Calu3 (cell line): ENCODE results near the gene TAF1D. TPM values are rescaled to one million over a fixed set of nuclear protein-coding genes. Genes with fewer than 3 reads are reported as not detected.

Experiments used
- BruUV-seq: library from RNA; stranded (reverse); fragments of 400-500 nt; replicated peaks from 2 replicates; lab custom pipeline; 2021; lab: Mats Ljungman, UMichigan
- CTCF ChIA-PET: fragments of 300-600 bp; sonication (Branson Sonifier 250); formaldehyde crosslinking; loops from one replicate; lab custom pipeline; 2022; ENCODE audit warnings: antibody characterized with exemption; lab: Charles Lee
- DNase-seq: peaks from one replicate; pipeline ENCODE4 v3.0.0; 2022
- H3K27ac Mint-ChIP-seq: one replicate; pipeline ENCODE4 v1.8.0; 2022; ENCODE audit warnings: mixed read lengths; ENCODE audit not compliant: unreplicated experiment
- H3K27me3 Mint-ChIP-seq: one replicate; pipeline ENCODE4 v1.8.0; 2022; ENCODE audit warnings: mixed read lengths; ENCODE audit not compliant: unreplicated experiment
- H3K36me3 Mint-ChIP-seq: one replicate; pipeline ENCODE4 v1.8.0; 2022; ENCODE audit warnings: mild to moderate bottlenecking, moderate library complexity, mixed read lengths; ENCODE audit not compliant: insufficient read depth, unreplicated experiment
- H3K4me1 Mint-ChIP-seq: one replicate; pipeline ENCODE4 v1.8.0; 2022; ENCODE audit warnings: mild to moderate bottlenecking, low read depth, mixed read lengths; ENCODE audit not compliant: unreplicated experiment
- H3K4me3 Mint-ChIP-seq: one replicate; pipeline ENCODE4 v1.8.0; 2022; ENCODE audit warnings: mild to moderate bottlenecking, low read depth, moderate library complexity, mixed read lengths; ENCODE audit not compliant: unreplicated experiment
- H3K9me3 Mint-ChIP-seq: one replicate; pipeline ENCODE4 v1.8.0; 2022; ENCODE audit warnings: low read depth, mixed read lengths; ENCODE audit not compliant: unreplicated experiment
- CTCF ChIP-seq: fragments of 200-600 bp; IDR thresholded peaks from one replicate; pipeline ENCODE4 v1.8.0; 2022; ENCODE audit warnings: antibody characterized with exemption; ENCODE audit not compliant: unreplicated experiment
- intact Hi-C: fragments of 100-400 bp; cut with micrococcal nuclease; formaldehyde crosslinking; loops from one replicate; pipeline ENCODE4 v1.10.0; 2022; ENCODE audit not compliant: unreplicated experiment
- total RNA-seq: library from RNA; stranded (reverse); gene quantifications from 2 replicates; pipeline ENCODE4 v1.2.3, GENCODE V29; 2022

Gene TAF1D
- total RNA-seq, 1 experiment from 2014 or later = 107 TPM

GRCh38 chr11:93741882-93742226 lies 559 bp upstream of the TAF1D start:
- H3K4me3 Mint-ChIP-seq = peak overlapping the region; percentile 96
- intact Hi-C loops = loop anchor here (2.0 kb wide), 1 partner anchor 43 kb away; the partner anchor contains the start of gene MED17
- no peak for TF ChIP-seq CTCF
- H3K36me3 Mint-ChIP-seq = peaks cover 57% of the 10 kb centered on the region
- peaks cover 25% of the 10 kb centered on the region for H3K4me1 Mint-ChIP-seq
- H3K9me3 Mint-ChIP-seq = no peaks in the 10 kb centered on the region
- H3K27me3 Mint-ChIP-seq = no peaks in the 10 kb centered on the region
- peak overlapping the region; percentile 99 for H3K27ac Mint-ChIP-seq
- CTCF ChIA-PET = interaction anchor here (2.5 kb wide), 1 partner anchor 42 kb away, joined by 9 read pairs; the partner anchor contains the start of gene MED17
- TSS peak; percentile 84 for BruUV-seq
- DNase-seq = peak; percentile 44

DNA sequence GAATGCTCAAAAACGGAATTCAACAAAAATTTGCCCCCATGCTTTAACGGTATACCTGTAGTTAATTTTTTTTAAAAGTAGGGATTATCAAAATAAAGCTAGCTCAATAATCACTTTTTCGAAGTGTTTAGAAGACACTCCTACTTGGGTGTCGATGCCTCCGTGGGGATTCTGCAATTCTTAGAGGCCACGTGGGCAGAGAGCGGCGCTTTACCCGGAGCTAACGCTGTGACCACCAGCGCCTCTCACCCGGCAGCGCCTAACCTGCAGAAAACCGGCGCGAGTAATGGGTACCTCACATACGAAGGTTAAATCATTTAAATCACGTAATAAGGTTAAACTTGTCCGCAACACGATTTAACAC lies 583 bp downstream of the TAF1D start:
- peaks cover 68% of the 10 kb centered on the region for H3K36me3 Mint-ChIP-seq
- no peaks in the 10 kb centered on the region for H3K27me3 Mint-ChIP-seq
- peaks cover 25% of the 10 kb centered on the region for H3K4me1 Mint-ChIP-seq
- no TSS peak for BruUV-seq
- no peaks in the 10 kb centered on the region for H3K9me3 Mint-ChIP-seq
- H3K4me3 Mint-ChIP-seq = peak overlapping the region; percentile 96
- TF ChIP-seq CTCF = no peak
- peak; percentile 43 for DNase-seq
- H3K27ac Mint-ChIP-seq = peak overlapping the region; percentile 99
- CTCF ChIA-PET = interaction anchor here (0.6 to 2.5 kb wide), 2 partner anchors 43 to 199 kb away, joined by 3 to 9 read pairs; partner anchors contain the start of gene MED17
- intact Hi-C loops = loop anchor here (2.0 kb wide), 1 partner anchor 44 kb away; the partner anchor contains the start of gene MED17

GRCh38 chr11:93740031-93740729 lies 1.1 kb downstream of the TAF1D start:
- H3K4me3 Mint-ChIP-seq = peak overlapping the region; percentile 96
- peak; percentile 64 for DNase-seq
- H3K27me3 Mint-ChIP-seq = no peaks in the 10 kb centered on the region
- H3K9me3 Mint-ChIP-seq = no peaks in the 10 kb centered on the region
- peaks cover 22% of the 10 kb centered on the region for H3K4me1 Mint-ChIP-seq
- H3K36me3 Mint-ChIP-seq = peaks cover 73% of the 10 kb centered on the region
- CTCF ChIA-PET = interaction anchor here (0.6 to 2.5 kb wide), 5 partner anchors 15 to 1471 kb away, joined by 3 to 9 read pairs (median 3); partner anchors contain the start of gene MED17
- peak overlapping the region; percentile 99 for H3K27ac Mint-ChIP-seq
- intact Hi-C loops = loop anchor here (2.0 kb wide), 1 partner anchor 45 kb away; the partner anchor contains the start of gene MED17
- TF ChIP-seq CTCF = no peak
- BruUV-seq = no TSS peak

- intact Hi-C loops = no loop called here
- no peak for TF ChIP-seq CTCF
- CTCF ChIA-PET = no interaction called here
- peak overlapping the region; percentile 45 for H3K27ac Mint-ChIP-seq
- no peak for DNase-seq
- no TSS peak for BruUV-seq
- peaks cover 86% of the 10 kb centered on the region for H3K36me3 Mint-ChIP-seq
- no peaks in the 10 kb centered on the region for H3K9me3 Mint-ChIP-seq
- peaks cover 13% of the 10 kb centered on the region for H3K4me1 Mint-ChIP-seq
- peak overlapping the region; percentile 96 for H3K4me3 Mint-ChIP-seq
- no peaks in the 10 kb centered on the region for H3K27me3 Mint-ChIP-seq
Observed at GRCh38 chr11:93738647-93739081, 2.6 kb downstream of the TAF1D start.
